ENCODE results near the gene PAPOLA.

GRCh38 chr14:96589577-96589976, 87.4 kb downstream of the PAPOLA start:
- TF ChIP-seq, protein P1, sequence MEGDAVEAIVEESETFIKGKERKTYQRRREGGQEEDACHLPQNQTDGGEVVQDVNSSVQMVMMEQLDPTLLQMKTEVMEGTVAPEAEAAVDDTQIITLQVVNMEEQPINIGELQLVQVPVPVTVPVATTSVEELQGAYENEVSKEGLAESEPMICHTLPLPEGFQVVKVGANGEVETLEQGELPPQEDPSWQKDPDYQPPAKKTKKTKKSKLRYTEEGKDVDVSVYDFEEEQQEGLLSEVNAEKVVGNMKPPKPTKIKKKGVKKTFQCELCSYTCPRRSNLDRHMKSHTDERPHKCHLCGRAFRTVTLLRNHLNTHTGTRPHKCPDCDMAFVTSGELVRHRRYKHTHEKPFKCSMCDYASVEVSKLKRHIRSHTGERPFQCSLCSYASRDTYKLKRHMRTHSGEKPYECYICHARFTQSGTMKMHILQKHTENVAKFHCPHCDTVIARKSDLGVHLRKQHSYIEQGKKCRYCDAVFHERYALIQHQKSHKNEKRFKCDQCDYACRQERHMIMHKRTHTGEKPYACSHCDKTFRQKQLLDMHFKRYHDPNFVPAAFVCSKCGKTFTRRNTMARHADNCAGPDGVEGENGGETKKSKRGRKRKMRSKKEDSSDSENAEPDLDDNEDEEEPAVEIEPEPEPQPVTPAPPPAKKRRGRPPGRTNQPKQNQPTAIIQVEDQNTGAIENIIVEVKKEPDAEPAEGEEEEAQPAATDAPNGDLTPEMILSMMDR (conservative IDR thresholded peaks at IDR 0.05), result no peak
- no peak for TF ChIP-seq ZFX (IDR thresholded peaks at IDR 0.05)

Data from C4-2B (cell line).